T47D (cell line): ENCODE results near the gene CCDC7.

Experiments
- DNase-seq, 2 experiments: peaks; one replicate each; pipeline versions ENCODE4 v3.0.0 to v3.0.0-alpha.2; 2011 to 2012; ENCODE audit warnings: low read depth in 1 of 2, low spot score in 1 of 2
- JUND ChIP-seq: IDR thresholded peaks from 2 replicates; pipeline ENCODE4 v1.6.1; 2012; ENCODE audit warnings: low read depth
- in situ Hi-C: cut with HindIII; loops from 2 replicates; pipeline ENCODE4 v1.10.0; 2016; ENCODE audit warnings: low sequenced_read_pairs, low pct_unique_long_range_greater_than_20kb

CCDC7 gene

DNA sequence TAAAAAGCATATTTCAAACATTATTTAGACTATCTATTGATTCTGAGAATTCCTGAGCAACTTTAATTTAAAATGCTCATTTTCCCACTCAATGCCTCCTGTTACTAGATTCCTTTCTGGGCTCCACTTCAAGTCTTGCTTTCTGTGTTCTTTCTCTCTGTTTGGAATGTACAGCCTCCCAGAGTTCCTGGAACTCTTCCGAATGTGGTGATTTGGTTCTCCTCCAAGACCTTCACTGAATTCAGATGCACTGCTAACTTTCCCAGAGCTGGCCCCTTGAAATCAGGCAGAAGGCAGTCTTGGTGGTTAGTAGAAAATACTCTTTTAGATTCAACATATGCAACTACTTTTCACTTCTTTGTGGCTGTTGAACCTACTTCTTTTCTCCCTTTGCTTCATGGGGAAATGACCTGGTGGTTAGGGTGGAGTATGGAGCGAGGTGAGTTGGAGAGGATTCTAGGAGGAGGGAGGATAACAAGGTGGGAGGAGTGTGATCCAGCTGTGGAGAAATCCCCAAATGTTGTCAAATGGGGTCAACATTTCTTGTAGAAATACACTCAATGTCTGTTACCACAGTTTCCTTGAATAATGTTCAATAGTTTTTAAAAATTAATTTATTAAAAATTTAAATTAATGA lies 27.9 kb upstream of the CCDC7 start:
- in situ Hi-C loops, result no loop called here
- no peak for TF ChIP-seq JUND
- no peak for DNase-seq

DNA sequence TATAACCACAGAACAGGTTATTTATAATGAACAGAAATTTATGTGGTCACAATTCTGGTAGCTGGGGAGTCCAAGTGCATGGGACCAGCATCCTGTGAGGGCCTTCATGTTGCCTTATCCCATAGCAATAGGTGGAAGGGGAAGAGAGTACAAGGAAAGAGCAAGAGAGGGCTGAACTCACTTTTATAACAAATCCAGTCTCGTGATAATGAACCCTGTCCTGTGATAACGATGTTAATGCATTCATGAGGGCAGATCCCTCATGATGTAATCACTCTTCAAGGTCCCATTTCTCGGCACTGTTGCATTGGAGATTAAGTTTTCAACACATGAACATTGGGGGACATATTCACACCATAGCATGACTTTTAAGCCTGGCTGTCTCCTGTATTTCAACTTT lies 27.4 kb upstream of the CCDC7 start:
- in situ Hi-C loops, result no loop called here
- TF ChIP-seq JUND, result no peak

DNA sequence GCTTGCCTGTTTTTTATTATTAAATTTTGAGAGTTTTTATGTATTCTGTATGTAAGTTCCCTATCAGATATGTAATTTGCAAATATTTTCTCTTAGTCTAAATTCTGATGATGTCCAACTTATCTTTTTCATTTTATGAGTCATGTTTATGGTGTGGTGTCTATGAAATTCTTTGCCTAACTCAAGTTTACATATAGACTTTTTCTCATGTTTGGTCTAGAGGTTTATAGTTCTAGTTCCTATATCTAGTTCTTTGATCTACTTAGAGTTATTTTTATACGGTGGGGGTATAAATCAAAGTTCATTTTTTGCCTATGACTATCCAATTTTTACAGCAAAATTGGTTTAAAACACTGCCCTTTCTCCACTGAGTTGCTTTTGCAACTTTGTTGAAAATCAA lies 26.3 kb upstream of the CCDC7 start:
- TF ChIP-seq JUND, result no peak
- in situ Hi-C loops, result no loop called here
- no peak for DNase-seq

More for the DNA sequence above, 27.4 kb upstream of the CCDC7 start:
- DNase-seq, result no peak

DNA sequence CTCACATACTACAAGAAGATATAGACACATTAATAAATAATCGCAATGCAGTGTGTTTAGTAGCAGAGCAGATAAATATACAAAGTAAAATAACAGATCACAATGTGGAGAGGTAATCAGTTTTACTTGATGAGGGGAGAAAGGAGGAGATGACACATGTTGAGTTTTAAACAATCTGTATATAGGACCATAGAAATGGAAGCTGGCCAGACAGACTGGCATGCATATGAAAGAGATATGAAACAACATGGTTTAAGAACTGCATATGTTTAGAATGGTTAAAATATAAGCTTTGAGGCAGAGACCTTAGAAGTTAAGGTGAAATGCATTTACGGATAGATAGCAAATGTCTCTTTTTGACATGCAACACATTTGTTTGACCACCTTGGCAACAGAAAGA lies 19.8 kb upstream of the CCDC7 start:
- no peak for TF ChIP-seq JUND

DNA sequence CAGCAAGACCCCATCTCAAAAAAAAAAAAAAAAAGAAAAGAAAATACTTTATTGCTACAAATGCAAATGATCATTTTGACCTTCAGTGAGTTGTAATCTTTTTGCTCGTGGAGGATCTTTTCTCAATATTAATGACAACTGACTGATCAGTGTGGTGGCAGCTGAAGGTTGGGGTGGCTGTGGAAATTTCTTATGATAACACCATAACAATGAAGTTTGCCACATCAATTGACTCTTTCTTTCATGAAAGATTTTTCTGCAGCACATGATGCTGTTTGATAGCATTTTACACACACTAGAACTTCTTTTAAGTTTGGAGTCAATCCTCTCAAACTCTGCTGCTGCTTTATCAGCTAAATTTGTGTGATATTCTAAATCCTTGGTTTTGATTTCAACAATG lies 12.4 kb upstream of the CCDC7 start:
- DNase-seq, result no peak
- TF ChIP-seq JUND, result no peak
- in situ Hi-C loops, result no loop called here

More for the DNA sequence above, 19.8 kb upstream of the CCDC7 start:
- DNase-seq, result no peak
- in situ Hi-C loops, result no loop called here

DNA sequence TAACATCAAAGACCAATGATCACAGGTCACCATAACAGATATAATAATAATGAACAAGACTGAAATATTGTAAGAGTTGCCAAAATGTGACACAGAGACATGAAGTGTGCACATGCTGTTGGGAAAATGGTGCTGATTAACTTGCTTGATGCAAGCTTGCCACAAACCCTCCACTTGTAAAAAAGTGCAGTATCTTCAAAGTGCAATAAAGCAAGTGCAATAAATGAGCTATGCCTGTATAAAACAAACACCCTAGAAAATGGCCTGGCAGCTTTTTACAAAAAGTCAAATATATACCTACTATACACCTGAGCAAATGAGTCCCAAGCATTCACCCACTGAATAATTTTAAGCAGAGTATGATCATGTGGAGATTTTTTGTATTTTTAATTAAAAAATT lies 9.7 kb upstream of the CCDC7 start:
- DNase-seq, result no peak
- no peak for TF ChIP-seq JUND
- in situ Hi-C loops, result no loop called here

DNA sequence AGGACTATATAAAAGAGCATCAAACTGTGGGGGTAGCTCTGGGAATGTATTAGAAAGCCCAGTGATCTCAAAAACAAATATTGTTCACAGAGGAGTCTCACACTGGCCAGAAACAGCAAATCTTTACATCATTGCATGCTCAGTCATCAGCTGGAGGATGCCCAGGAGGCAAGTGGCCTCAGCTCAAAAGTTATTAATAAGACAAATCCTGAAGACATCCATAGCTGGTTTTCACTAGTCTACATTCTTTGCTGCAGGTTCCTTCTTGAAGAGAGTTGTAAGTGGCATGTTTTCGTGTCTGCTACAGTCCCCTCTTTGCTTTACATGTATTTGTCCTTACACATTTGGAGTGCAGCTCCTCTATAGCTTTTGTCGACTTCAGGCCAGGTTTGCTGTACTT lies 8.6 kb upstream of the CCDC7 start:
- in situ Hi-C loops, result no loop called here
- TF ChIP-seq JUND, result no peak
- no peak for DNase-seq

DNA sequence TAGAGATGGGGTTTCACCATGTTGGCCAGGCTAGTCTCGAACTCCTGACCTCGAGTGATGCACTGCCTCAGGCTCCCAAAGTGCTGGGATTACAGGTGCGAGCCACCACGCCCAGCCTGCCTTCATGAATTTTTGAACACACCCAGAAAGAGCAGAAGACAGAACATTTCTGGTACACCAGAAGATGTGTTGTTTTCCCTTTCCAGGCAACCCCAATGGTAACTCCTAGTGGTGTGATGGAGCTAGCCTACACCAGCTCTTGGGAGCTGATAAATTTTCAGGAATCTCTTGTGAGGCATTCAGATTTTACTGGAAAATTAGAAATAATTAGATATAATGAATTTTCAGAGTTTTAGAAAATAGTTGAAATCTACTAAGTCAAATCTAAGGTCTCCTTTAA lies 904 bp upstream of the CCDC7 start:
- in situ Hi-C loops, result no loop called here
- TF ChIP-seq JUND, result no peak
- no peak for DNase-seq

DNA sequence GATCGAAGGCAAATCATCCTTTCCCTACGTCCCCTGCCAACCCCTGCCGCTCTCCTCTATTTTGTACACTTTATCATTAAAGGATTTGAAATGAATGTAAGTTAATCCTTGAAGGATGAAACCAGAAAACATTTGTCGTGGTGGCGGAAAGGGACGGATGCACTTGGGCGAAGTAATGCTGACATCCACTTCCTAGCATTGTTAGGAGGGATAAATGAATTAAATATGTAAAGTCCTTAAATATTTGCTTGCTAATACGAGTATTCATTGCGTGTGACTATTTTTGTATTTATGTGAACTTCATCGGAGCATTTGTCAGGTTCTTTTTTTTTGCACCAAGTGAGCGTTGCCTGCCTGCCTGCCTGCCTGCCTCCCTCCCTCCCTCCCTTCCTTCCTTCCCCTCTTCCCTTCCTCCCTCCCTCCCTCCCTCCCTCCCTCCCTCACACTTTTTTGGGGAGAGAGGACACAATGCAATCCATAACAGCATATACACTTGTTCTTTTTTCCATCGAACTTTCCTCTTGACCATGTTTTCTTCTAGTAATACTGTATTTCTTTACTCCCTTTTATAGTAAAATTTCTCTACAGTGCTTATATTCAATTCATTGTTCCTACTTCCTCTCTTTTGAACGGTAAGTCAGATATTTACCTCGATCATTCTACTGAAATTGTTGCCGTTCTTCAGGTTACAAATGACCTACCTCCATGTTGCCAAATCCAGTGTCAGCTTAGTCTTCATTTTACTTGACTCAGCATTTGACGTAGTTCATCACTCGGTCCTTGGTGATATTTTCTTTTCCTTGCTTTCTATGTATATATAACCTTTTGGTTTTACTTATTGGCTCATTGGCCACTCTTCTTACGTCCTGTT lies 831 bp downstream of the CCDC7 start:
- in situ Hi-C loops, result no loop called here
- peak in 1 of 2 experiments; percentile 60 for DNase-seq
- no peak for TF ChIP-seq JUND

DNA sequence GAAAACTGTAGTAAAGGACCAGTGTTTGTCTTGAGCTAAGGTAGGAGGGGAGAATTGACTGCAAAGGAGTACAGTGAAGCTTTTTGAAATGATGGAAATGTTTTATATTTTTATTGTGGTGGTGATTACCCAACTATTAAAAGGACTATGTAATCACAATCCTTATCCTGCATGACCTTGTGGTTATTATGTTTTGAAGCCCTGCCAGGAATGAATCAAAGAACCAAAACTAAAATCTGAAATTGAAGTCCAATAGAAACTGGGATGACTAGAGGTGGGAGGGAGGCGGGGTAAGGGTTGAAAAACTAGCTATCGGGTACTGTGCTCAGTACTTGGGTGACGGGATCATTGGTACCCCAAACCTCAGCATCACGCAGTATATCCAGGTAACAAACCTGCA lies 8.2 kb downstream of the CCDC7 start:
- in situ Hi-C loops, result no loop called here
- DNase-seq, result no peak
- TF ChIP-seq JUND, result no peak

DNA sequence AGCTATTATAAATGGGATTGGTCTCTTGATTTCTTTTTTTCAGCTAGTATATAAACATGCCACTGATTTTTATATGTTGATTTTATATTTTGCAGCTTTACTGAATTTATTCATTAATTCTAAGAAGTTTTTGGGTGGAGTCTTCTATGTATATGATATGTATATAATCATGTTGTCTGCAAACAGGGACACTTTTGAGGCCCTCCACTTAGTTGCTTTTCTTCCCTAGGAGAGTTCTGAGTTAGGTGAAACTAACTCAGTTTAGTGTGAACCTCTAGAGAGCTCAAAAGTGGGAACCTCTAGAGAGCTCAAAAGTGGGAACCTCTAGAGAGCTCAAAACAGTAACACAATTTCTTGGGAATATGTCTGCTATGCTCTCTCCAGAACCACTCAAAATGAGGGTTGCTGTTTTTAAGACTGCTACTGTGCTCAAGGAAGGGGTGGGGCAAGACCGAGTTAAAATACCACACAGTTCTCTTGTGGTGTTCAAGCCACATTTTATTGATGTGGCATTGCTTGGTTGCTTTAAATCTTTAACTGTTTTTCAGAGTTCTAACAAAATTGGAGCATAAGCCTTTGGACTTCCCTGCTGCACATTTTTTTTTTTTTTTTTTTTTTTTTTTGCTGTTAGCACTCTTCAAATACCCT lies 13.2 kb downstream of the CCDC7 start:
- TF ChIP-seq JUND, result no peak
- in situ Hi-C loops, result no loop called here
- DNase-seq, result no peak

DNA sequence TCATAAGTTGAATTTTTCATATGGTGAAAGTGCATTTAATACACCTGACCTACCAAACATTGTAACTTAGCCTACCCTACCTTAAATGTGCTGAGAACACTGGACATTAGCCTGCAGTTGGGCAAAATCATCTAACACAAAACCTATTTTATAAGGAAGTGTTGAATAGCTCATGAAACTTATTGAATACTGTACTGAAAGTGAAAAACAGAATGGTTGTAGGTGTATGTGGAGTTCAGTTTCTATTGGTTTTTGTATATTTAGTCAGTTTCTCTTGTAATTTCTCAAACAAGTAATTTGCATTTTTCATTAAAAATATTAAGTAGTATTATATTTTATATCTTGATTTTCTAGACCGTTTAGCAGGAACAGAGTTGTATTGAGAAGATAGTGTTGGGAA lies 15.3 kb downstream of the CCDC7 start:
- DNase-seq, result no peak
- no peak for TF ChIP-seq JUND
- in situ Hi-C loops, result no loop called here

DNA sequence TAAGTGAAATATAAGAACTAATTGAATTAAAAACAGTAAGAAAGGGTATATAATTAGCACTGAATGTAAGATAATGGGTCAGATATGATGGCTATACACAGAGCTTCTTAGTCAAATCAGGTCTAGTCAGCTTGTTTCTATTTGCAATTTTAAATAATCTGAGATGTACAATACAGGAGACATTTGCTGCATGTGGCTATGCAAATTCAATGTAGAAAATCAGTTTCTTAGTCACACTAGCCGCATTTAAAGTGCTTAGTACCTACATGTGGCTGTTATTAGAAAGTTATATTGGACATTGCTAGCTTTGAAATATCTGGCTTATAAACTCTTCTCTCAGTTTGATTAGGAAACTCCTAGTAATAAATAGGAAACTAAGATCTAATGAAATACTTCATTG lies 25.3 kb downstream of the CCDC7 start:
- TF ChIP-seq JUND, result no peak
- in situ Hi-C loops, result no loop called here
- no peak for DNase-seq
